ENCODE data around the gene KLHL11. TPM values are rescaled to one million over a fixed set of nuclear protein-coding genes. Genes with fewer than 3 reads are reported as not detected.

The KLHL11 gene
- total and polyA plus RNA-seq, 2 of the 8 experiments (the other 6 are each of a cell fraction or from before 2014, with no cell fraction given): 4.2 to 13.7 TPM

GRCh38 chr17:41871789-41872188 is 6.6 kb upstream of the KLHL11 start:
- H4K5ac ChIP-seq (ENCODE audit: insufficient read length, low read depth, low read length): no peak overlapping the region
- H4K91ac ChIP-seq (replicated peaks; ENCODE audit: insufficient read length, low read length): no peak overlapping the region
- H2AK5ac ChIP-seq (ENCODE audit: low read depth, low read length): no peak overlapping the region
- H3K56ac ChIP-seq (replicated peaks; ENCODE audit: insufficient read length, low read depth, low read length): no peak overlapping the region
- peaks cover 35 to 82% (median 71%) of the 10 kb centered on the region in 4 experiments for H3K36me3 ChIP-seq (ENCODE audit: control insufficient read depth in 2 of 4, insufficient read depth in 4 of 4, low read length in 3 of 4)
- no peaks in the 10 kb centered on the region for H3K23me2 ChIP-seq (ENCODE audit: low read depth, low read length)
- H3K27ac ChIP-seq (ENCODE audit: low read depth, low read length): no peak overlapping the region
- H2BK5ac ChIP-seq (ENCODE audit: low read depth, low read length): no peak overlapping the region
- no peak overlapping the region for H2BK15ac ChIP-seq (ENCODE audit: low read length)
- ChIA-PET POLR2A (ENCODE audit: partially characterized antibody) (interaction anchor here (1.0 to 1.8 kb wide), 3 partner anchors 8 to 184 kb away, joined by 3 to 4 read pairs (median 3); no protein-coding TSS in a partner anchor), CTCF (ENCODE audit: partially characterized antibody) (interaction anchor here (1.4 kb wide), 1 partner anchor 10 kb away, joined by 3 read pairs; no protein-coding TSS in a partner anchor)
- FAIRE-seq (no peak), DNase-seq (ENCODE audit: low read depth in 1 of 2, low spot score in 2 of 2) (no peak)
- H3K9ac ChIP-seq (replicated peaks in 1 of 4; ENCODE audit: extremely low read depth in 1 of 4, low read depth in 3 of 4, low read length in 3 of 4): no peak overlapping the region
- H3K23ac ChIP-seq (ENCODE audit: insufficient read length): no peak overlapping the region
- WGBS, 2 experiments (ENCODE audit: extremely low coverage in 1 of 2, insufficient coverage in 1 of 2, insufficient read length in 1 of 2, insufficient replicate concordance in 2 of 2, low coverage in 1 of 2, low lambda C conversion rate in 2 of 2, missing lambda C conversion rate in 1 of 2): 95% methylated on average over 10 of the region's 10 CpGs; no CpG with 5 or more reads in 1 of the 2 experiments
- no peak overlapping the region for H2BK120ac ChIP-seq (replicated peaks; ENCODE audit: low read depth, low read length)
- no peak overlapping the region for H4K8ac ChIP-seq (ENCODE audit: extremely low read depth, insufficient read depth, low read length)
- H2BK20ac ChIP-seq (ENCODE audit: low read length): no peak overlapping the region
- no peaks in the 10 kb centered on the region; the same call in 1 of the 2 replicates for H3K79me1 ChIP-seq (ENCODE audit: low read depth, low read length)
- H3K9me3 ChIP-seq (ENCODE audit: insufficient read depth in 2 of 2, low read depth in 1 of 2, low read length in 1 of 2): peaks cover 0 to 3% of the 10 kb centered on the region in 2 experiments; a peak in 1 of 4 replicates
- TF ChIP-seq POU5F1 (IDR thresholded peaks at IDR 0.05; ENCODE audit: low read depth, low read length) (no peak), KDM5A (IDR thresholded peaks at IDR 0.05; ENCODE audit: low read length) (no peak), ASH2L (IDR thresholded peaks at IDR 0.05; ENCODE audit: low read length) (no peak)
- no peak overlapping the region for H3K4me3 ChIP-seq (ENCODE audit: extremely low read depth in 1 of 4, insufficient read depth in 2 of 4, low read depth in 3 of 4, low read length in 4 of 4)
- no peak overlapping the region for H2AFZ ChIP-seq (ENCODE audit: low read length)
- no peak overlapping the region for H3K14ac ChIP-seq (ENCODE audit: insufficient read length)
- H3K4me1 ChIP-seq (replicated peaks in 1 of 4; ENCODE audit: control insufficient read depth in 3 of 4, insufficient read depth in 4 of 4, low read length in 3 of 4): no peaks in the 10 kb centered on the region
- H3K27me3 ChIP-seq (replicated peaks in 1 of 4; ENCODE audit: control insufficient read depth in 3 of 4, extremely low read depth in 1 of 4, insufficient read depth in 3 of 4, low read length in 3 of 4): no peaks in the 10 kb centered on the region
- H3K18ac ChIP-seq (ENCODE audit: extremely low read depth, low read length): no peak overlapping the region
- H3K79me2 ChIP-seq (ENCODE audit: control insufficient read depth in 1 of 2, insufficient read depth in 2 of 2, low read length in 2 of 2): no peaks in the 10 kb centered on the region
- H4K20me1 ChIP-seq (replicated peaks in 1 of 2; ENCODE audit: control insufficient read depth in 1 of 2, insufficient read depth in 2 of 2, low read length in 2 of 2): peaks cover 0 to 11% of the 10 kb centered on the region in 2 experiments
- H2BK12ac ChIP-seq (ENCODE audit: low read depth, low read length): no peak overlapping the region
- no peak overlapping the region for H3K4me2 ChIP-seq (ENCODE audit: insufficient read depth in 1 of 2, low read depth in 2 of 2, low read length in 2 of 2)
- no peak overlapping the region for H3K4ac ChIP-seq (replicated peaks; ENCODE audit: insufficient read length, low read depth, low read length)

Measured in H1 (cell line).